ENCODE data around the gene ZSWIM8. TPM values are rescaled to one million over a fixed set of nuclear protein-coding genes. Genes with fewer than 3 reads are reported as not detected.
"Not testable (repeated sequence)": the region's sequence is repeated elsewhere in the genome, so short reads cannot be mapped to it uniquely, and the experiment has no call there.

ZSWIM8 gene
- total RNA-seq, 1 experiment from 2014 or later: 18.3 TPM

DNA sequence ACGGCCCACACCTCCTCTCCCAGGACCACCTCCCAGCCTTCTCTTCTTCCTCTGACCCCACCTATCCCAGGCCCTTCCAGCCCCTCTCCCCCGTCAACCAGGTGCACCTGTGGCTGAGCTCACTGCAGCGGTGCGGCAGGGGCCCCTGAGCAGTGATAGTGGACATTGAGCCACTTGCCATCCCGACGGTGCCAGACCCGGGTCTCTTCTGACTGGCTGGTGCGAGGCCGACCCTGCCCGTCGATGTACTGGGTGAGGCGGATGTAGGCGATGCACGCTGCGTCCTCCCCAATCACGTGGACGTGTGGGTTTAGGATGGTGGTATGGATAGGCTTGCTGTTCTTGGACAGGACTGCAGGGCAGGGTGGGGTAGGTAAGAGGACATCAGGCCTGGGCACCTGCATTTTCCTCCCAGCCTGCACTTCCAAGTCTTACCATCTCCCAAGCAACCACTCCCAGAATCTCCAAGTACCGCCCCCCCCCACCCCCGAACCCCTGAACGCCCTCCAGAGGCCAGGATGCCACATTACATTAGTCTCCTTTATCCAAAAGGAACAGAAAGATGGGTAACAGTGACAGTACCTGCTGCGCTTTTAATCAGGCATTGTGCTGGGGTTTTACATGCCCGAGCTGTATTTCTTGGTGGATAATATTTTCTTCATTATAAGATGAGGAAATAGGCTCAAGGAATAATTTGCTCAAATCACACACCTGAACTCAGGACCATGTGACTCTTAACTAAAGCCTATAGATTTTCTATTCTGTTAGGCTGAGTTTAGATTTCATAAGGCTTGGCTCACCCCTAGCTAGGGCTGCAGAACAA is 29.7 kb downstream of the ZSWIM8 start:
- DNase-seq (ENCODE audit: low read depth): no peak

DNA sequence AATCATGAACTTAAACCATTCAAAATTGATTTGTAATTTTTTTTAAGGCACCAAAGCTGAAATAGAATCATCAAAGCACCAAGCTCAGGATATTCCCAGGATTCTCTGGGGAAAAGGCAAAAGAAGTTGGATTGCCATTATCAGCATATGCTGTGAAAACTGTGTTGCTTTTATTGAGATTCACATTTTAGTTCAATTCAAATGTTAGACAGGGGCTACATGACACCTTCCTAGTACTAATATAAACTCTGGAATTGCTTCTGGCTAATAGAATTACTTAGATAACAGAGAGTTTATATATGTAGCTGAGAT is 30.3 kb downstream of the ZSWIM8 start:
- DNase-seq (ENCODE audit: low read depth): no peak

DNA sequence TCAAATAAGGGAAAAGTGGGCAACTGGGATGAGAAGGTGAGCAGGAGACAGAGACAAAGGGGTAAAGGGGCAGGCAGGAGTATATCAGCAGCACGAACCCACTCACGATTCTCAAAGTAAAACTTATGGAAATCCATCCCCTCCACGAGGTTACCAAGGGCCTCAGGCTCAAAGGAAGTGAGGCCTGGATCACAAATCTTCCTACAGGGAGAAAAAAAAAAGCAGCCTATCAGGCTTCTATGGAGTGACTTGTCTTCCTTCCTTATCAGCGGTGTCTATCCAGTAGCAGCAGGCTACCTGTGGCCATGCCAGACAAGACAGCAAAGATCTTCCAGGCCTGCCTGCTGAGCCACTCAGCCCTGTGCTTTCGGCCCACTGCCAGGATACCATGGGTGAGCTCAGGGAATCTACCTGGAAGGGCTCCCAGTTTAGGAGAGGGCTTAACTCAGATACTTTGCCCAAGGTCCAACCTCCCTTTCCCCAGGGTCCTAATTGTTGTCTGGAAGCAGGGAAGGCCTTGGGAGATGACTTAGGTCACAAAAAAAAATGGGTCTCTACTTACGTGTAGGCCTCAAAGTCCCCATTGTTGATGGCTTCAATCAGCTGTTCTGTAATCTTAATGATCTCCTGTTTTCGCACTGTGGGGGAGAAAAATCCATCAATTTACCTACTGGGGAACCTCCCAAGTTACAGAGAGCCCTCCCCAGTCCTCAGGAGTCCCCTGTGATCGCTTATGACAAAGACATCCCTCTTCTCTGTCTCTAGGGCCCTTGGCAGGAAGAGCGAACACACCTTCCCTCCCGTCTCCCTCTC is 31.7 kb downstream of the ZSWIM8 start:
- no peak for DNase-seq (ENCODE audit: low read depth)

DNA sequence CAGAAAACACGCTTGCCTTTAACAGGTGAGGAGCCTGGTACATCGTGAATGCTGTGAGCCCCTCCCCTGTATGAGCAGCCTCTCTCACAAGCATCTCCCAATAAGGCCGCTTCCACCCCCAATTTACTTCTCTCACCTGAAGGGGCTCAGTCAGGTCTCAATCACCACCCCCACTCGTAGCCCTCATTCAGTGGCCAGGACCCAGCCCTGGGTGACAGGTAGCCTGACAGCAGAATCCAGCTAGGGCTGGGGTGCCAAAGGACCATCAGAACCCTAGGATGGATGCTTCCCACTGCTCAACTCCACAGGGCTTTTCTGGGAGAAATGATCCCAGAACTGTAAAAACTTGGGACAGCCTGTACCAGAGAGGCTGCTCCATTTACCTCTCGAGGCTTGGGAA is 32.4 kb downstream of the ZSWIM8 start:
- DNase-seq (ENCODE audit: low read depth): no peak

DNA sequence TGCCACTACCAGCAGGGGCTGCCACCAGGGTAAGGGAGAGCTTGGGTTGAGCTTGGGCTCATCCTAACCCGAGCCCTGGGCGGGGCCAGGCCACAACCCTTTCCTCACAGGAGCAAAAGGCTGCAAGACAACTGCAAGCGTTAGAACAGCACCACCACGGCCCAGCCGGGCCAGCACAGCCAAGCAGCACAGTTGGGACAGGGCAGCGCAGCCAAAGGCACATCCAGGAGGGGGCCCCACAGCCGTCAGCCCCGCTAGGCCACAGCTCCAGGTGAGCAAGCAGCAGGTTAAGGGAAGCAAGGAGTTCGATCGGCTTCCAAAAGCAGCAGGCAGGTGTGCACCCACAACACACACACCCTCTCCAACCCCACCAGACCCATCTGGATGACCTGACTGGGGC is 33.0 kb downstream of the ZSWIM8 start:
- DNase-seq (ENCODE audit: low read depth): no peak

DNA sequence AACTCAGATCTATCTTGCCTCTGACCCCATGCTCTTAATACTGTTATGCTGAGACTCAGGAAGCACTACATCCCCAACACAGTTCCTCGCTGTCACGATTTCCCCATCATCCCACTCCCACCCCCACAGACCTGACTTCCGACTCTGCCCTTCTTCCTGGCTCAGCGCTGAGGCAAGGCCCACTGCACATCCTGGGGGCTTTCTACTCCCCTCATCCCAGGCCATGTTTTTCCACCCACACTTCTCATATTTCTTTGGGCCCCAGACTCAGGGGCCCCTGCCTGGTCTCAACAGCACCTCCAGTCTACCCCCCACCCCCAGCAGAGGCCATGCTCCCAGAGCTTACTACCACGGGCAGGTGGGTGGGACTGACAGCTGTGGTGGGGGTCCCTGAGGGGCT is 33.7 kb downstream of the ZSWIM8 start:
- no peak for DNase-seq (ENCODE audit: low read depth)

DNA sequence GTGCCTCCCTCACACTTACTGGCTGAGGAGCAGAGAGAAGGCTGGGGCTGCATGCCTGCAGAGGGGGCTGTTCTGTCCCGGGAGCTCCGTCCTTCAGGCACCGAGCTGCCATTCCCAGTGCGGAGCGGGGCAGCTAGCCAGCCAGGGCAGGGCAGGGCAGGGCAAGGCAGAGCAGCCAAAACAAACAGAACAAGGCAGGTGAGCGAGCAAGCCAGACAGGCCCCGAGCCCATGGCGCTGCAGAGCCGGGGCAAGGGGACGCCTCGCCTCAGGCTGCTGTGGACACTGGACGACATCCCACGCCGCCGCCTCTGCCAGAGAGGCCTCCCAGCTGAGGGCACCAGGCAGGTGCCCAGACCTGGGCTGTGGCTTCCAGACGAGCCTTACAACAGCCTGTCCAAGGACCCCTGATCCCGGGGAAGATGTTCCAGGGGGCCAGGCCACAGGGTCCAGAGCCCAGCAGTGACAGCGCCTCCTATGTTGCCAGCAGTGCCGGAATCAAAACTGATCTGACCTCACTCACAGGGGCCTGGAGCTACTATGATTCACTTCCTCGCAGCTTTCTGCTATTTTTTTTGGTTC is 34.2 kb downstream of the ZSWIM8 start:
- no peak for DNase-seq (ENCODE audit: low read depth)

DNA sequence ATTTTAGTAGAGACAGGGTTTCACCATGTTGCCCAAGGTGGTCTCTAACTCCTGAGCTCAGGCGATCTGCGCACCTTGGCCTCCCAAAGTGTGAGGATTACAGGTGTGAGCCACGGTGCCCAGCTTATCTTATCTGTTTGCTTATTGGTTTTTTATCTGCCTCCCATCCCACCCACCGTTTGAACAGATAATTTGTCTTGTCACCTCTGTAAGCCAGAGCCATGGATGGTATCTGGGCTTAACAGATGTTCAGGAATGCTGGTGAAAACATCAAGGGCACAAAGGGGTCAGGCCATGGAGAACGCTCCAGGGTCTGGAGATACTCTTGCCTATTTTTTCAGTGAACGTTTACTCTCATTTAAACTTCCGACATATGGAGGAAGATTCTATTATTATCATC is 38.0 kb downstream of the ZSWIM8 start:
- DNase-seq (ENCODE audit: low read depth): no peak

DNA sequence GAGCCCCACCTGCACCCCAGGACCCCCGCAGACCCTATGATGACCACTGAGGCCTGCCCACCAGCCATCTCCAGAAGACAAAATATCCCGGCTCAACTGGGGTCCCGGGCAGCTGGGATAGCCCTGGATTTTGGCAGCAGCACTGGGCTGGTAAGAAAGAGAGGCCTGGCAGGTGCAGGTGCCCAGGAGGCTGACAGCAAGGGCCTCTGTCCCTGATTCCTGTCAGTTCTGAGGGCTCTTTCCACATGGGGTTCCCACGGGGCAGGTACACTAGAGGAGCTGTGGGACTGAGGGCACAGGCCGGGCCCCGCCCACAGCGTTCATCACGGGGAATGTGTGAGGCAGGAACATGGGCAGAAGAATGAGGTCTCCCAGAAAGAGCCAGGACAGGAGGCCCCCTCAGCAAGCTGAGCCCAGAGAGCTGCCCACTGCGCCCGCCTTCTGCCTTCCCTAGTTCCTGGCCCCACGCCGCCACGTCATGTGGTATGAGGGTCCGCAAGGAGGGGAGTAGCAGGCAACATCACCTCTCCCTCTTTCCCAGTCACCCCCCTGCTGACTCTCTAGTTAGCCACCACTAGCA is 38.8 kb downstream of the ZSWIM8 start:
- no peak for DNase-seq (ENCODE audit: low read depth)

DNA sequence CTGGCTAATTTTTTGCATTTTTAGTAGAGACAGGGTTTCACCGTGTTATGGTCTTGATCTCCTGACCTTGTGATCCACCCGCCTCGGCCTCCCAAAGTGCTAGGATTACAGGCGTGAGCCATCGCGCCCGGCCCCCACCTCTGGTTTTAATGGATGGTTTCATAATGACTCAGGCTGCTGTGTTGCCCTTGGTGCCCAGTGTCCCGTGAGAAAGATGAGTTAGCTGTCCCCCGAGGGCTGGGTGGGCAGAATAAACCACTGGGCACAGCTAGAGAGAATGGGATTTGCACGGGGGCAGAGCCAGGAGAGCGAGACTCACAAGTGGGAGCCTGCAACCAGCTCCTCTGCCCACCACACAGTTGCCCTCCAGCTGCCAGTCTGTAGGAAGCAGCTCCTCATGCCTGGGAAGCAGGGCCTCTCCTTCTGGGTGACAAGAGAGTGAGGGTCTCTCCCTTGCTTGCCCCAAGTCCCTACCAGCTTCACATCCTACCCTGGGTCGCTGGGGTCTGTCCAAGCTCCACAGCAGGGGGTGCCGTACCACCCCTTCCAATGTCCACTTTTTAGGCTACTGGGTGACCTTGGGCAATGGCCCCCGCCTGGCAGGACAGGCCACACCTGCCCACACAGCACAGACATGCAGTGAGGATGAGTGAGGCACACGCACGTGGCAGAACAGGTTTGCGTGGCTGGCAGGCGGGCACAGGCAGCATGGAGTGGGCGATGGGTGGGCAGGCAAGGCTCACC is 42.1 kb downstream of the ZSWIM8 start:
- peak; percentile 90 for DNase-seq (ENCODE audit: low read depth)

DNA sequence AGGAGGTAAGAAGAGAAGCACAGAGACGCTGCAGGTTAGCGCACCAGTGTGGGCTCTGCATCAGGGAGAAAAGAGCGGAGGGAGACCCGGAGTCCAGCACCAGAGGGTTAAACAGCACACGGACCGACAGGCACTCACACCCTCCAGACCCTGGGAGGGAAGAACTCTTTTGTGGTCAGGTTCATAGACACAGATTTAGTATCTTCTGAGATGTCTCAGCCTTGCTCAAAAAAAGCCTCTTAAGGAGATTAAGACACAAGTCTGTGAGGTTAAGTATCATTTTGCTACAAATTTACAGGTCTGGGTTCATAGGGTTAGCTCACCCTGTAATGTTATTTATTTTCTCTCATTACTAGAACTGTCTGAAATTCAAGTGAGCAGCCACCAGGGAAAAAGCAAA is 42.8 kb downstream of the ZSWIM8 start:
- DNase-seq (ENCODE audit: low read depth): no peak

DNA sequence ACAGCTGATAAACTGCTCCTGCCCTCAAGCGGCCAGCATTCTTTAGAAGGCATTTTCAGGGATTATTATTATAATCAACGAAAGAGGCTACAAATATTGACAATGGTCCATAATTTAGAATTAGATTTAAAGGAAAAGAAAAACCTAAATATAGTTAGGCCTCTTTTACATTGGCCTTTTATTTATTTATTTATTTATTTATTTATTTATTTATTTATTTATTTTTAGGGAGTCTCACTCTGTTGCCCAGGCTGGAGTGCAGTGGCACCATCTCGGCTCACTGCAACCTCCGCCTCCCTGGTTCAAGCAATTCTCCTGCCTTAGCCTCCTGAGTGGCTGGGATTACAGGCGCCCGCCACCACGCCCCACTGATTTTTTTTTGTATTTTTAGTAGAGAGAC is 43.7 kb downstream of the ZSWIM8 start:
- DNase-seq (ENCODE audit: low read depth): not testable (repeated sequence)

DNA sequence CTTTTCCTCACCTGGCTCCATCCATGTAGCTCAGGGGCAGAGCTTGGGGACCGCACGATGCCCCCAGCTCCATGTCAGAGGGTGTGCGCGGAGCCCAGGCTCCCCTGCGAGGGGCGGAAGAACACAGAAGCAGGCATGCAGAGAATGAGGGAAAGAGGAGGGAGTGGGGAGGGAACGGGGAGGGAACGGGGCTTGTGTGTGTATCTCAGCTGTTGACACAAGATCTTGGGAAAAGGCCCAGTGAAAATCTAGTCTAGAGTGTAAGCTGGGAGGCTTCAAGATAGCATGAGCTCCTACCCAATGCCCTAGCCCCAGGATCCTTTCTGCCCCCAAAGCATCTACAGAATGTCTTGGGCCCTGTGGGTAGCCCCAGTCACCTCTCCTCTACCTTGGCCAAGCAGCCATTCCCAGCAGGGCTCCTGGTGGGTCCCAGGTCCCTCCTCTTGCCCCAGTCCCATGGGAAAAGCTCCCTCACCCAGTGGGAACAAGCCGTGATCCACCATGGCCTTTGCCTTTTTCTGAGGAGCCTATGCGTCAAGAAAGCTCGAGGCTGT is 51.1 kb downstream of the ZSWIM8 start:
- no peak for DNase-seq (ENCODE audit: low read depth)

DNA sequence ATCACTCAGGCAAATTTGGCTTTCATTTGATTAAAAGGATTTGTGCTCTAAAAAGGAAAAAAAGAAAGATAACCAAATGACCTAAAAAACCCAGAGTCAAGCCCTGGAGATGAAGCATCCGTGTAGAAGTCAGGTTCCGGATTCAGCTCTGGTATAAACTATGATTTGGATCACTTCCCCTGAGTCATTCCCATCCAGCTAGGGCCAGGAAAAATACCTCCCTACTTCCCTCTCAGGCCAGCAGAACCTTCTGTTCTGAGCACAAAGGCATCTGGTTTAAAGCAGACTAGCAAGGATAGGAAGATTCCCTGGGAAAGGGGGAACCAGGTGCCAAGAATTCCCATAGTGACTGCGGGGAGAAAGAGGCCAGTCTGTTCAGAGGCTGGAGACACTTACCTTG is 51.7 kb downstream of the ZSWIM8 start:
- no peak for DNase-seq (ENCODE audit: low read depth)

DNA sequence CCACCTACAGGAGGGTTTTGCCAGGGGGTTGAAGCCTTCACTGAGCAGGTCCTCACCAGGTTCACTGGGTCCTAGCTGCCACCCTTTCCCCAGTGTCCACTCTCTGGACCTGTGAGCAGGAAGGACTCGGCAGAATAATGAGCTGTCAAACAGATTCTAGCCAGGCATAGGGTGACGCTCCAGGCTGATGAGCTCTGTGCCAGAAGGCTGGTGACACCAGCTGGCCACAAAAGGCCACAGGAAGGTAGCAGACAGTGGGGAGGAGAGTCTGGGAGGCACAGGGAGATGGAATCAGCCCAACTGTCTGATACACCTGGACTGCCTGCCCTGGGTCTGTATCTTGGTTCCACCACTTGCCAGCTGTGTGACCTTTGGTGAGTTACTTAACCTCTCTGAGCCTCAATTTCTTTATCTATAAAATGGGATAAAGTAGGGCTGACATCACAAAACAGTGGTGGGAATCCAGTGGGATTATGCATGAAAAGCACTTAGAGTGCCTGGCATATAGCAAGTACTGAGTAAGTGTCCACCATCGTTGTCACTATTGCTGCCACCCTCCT is 52.7 kb downstream of the ZSWIM8 start:
- no peak for DNase-seq (ENCODE audit: low read depth)

DNA sequence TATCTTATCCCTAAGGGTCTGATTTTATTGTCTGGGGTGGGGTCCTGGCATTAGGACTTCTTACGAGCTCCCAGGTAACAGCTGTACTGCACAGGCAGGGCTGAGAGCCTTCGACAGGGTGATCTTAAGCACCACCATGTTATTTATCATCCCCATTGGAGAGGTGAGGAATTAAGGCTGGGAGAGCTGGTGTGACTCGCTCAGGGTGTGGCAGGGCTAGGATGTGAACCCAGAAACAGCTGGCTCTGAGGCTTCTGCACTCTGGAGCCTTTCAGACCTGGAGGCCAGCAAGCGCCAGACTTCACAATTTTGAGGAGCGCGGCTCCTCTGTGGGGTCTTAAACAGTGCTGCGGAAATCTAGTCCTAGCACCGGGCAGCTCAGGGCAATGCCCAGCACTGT is 53.4 kb downstream of the ZSWIM8 start:
- peak; percentile 24 for DNase-seq (ENCODE audit: low read depth)

DNA sequence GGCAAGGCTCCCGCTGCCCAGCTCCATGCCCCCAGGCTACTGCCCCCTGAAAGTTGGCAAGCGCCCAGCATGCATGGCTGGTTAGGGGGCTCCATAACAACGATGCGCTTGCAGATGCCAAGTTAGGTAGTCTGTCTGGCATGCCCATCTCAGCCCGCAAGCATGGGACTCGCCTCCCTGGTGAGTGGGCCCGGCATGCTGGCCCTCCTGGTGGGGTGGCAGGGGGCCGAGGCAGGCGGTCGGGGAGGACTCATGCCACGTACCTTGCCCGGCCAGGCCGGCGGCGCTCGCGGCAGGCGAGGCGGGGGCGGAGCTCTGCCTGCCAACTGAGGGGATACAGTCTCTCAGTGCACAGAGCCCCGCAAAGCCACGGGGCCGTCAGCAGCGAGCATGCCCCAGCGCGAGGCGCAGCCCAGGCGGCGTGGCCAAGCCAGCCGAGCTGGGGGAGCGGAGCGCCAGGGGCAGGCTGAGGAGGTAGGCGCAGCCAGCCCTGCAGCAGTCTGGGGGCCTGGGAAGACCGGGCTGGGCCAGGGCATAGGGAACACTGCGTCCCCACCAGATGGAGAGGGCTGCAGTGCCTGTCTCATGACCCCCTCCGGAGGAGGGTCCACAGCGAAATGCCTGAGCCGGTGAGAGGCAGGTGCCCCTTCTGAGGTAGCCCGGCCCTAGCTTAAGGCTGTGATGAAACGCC is 54.0 kb downstream of the ZSWIM8 start:
- DNase-seq (ENCODE audit: low read depth): no peak

DNA sequence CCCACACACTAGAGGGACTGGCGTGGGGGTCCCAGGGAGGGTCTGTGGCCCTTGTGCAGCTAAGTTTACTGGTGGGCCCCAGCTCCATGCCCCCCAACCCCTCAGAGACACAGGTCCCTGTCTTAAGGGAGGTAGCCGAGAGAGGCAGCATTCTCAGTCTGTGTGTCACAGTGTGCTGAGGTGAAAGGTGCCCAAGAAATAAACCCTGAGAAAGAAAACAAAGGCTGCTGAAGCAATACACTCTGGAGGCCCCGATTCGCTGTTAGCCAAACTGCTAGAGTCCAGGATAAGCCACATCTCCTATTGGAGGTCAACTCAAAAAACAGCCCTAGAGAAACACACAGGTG is 54.6 kb downstream of the ZSWIM8 start:
- no peak for DNase-seq (ENCODE audit: low read depth)

DNA sequence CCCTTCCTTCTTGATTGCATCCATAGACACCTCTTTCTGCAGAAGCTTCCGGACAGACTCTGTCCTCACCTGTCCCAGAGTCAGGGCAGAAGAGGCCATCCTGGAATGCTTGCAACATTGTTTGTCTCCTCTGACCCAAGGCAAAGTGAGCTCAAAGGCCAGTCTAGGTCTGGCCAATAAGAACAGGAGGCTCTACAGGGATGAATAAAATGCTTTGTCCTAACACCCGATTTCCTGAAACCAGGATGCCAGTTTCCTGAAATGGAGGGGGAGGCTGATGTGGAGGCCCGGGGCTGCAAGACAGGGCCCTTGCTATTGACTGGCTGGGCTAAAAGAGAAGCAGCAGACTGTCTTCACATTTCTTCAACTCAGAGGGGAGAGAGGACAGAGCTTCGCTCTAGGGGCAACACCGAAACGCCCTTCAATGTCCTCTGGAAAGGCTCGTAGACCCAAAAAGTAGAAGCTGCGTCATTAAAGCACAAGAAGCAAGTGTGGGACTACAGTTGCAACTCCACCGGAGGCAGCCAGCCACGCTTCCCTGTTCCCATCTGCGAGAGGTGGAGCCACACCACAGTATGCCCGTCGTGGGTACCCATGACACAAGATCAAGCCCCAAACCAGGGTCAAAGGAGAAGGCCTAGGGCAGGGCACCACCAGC is 55.1 kb downstream of the ZSWIM8 start:
- no peak for DNase-seq (ENCODE audit: low read depth)

DNA sequence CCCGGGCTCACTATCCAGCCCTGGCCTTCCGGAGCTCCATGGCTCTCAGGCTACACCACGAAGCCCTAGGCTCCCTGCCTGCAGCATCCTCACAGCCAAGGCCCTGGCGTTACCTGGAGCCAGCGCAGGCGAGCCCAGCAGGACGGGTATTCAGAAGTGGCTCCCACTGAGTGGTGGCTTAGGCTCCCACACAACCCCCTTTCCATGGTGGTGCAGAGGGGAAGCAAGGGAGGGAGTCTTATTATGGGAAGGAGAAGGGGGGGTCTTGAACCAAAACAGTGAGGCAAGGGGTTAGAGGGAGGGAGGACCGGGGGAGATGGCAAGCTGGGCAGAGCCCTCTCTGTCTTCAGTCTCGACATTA is 55.6 kb downstream of the ZSWIM8 start:
- DNase-seq (ENCODE audit: low read depth): no peak

Measured in RPMI7951 (cell line).